Naive B cell (primary cell): ENCODE measurements around the gene KCNIP3. TPM values are rescaled to one million over a fixed set of nuclear protein-coding genes. Genes with fewer than 3 reads are reported as not detected.
"Not testable (repeated sequence)": the region's sequence is repeated elsewhere in the genome, so short reads cannot be mapped to it uniquely, and the experiment has no call there.

Experiments used
- ATAC-seq, 2 donors: fragments of 150-1000 bp; cut with Tn5 transposase; 2 replicates each; pipeline ENCODE4 v1.10.0; 2021; ENCODE audit warnings: low read depth in 2 of 2, mild to moderate bottlenecking in 2 of 2, moderate library complexity in 2 of 2
- DNase-seq: peaks from one replicate; pipeline ENCODE4 v3.0.0; 2022
- H3K27ac Mint-ChIP-seq, 6 donors: one replicate each; pipeline ENCODE4 v1.8.0; 2020 to 2022; ENCODE audit warnings: mild to moderate bottlenecking in 6 of 6, mixed read lengths in 6 of 6, moderate library complexity in 5 of 6, inconsistent platforms in 2 of 6
- H3K27me3 Mint-ChIP-seq, 3 donors: one replicate each; pipeline ENCODE4 v1.8.0; 2021 to 2022; ENCODE audit warnings: mixed read lengths in 3 of 3, mild to moderate bottlenecking in 1 of 3
- H3K36me3 Mint-ChIP-seq, 2 donors: one replicate each; pipeline ENCODE4 v1.8.0; 2020 to 2022; ENCODE audit warnings: mixed read lengths in 2 of 2, inconsistent platforms in 1 of 2, mild to moderate bottlenecking in 1 of 2
- H3K4me1 Mint-ChIP-seq, 3 donors: one replicate each; pipeline ENCODE4 v1.8.0; 2020 to 2022; ENCODE audit warnings: mixed read lengths in 3 of 3, inconsistent platforms in 1 of 3, mild to moderate bottlenecking in 1 of 3, moderate library complexity in 1 of 3
- H3K4me3 Mint-ChIP-seq, 8 donors: one replicate each; pipeline ENCODE4 v1.8.0; 2020 to 2022; ENCODE audit warnings: mild to moderate bottlenecking in 8 of 8, mixed read lengths in 8 of 8, moderate library complexity in 8 of 8, inconsistent platforms in 2 of 8
- H3K9me3 Mint-ChIP-seq, 7 donors: one replicate each; pipeline ENCODE4 v1.8.0; 2020 to 2022; ENCODE audit warnings: mixed read lengths in 7 of 7, mild to moderate bottlenecking in 5 of 7, inconsistent platforms in 2 of 7, moderate library complexity in 1 of 7
- polyA plus RNA-seq, 6 donors: library from polyadenylated mRNA; unstranded; fragments of 300-500 nt; fragmentation: Illumina TruSeq; gene quantifications; one replicate each; pipeline ENCODE4 v1.2.3, GENCODE V29; 2021; ENCODE audit warnings: low read depth in 6 of 6

KCNIP3 gene
- polyA plus RNA-seq, 6 donors from 2014 or later: not detected

GRCh38 chr2:95375532-95376150, 78.5 kb downstream of the KCNIP3 start:
- ATAC-seq: no peak
- H3K9me3 Mint-ChIP-seq: peaks cover 2 to 11% (median 6%) of the 10 kb centered on the region in 7 donors
- no peak for DNase-seq
- H3K36me3 Mint-ChIP-seq: no peaks in the 10 kb centered on the region
- peaks cover 8 to 32% (median 17%) of the 10 kb centered on the region in 3 donors for H3K27me3 Mint-ChIP-seq
- no peak overlapping the region for H3K4me3 Mint-ChIP-seq
- H3K27ac Mint-ChIP-seq: no peak overlapping the region
- H3K4me1 Mint-ChIP-seq: peaks cover 0 to 4% (median 0%) of the 10 kb centered on the region in 3 donors

DNA sequence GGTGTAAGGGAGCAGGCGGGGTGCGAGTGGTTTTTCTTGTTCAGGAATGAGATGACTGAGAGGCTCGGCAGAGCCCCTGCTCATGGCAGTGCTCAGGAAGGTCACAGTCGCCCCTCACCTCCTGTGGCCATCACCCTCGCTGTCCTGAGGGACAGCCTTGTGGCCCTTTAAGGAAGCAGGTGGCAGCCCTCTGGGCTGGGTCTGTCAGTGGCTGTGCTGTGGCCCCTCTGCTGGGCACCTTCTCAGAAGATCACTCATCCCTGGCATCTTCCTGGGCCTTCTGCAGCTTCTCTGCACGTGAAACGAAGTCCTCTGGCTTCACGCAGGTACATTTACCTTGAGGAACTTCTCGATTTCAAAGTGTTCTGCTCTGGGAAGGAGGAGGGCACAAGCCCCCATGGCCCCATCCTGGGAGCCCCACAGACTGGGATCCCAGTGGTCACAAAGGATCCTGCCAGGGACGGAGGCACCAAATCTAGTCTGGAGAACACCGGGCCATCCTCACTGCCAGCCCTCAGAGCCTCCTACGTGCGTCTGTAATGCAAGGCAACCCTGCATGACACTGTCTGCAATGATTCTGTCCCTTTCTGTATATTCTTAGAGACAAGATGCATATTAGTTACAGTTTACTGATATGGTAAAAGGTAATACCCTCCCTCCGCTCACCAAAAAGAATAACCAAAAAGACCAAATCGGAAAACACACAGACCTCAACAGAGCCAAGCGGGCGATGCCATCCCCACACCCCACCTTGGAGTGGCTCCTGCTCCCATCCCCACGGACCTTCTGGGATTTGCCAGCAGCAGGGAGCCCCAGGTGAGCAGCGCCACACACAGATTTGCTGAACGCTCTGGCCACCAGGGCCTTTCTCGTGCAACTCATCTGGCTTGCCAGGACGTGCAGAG, 79.4 kb downstream of the KCNIP3 start:
- peaks cover 8 to 33% (median 23%) of the 10 kb centered on the region in 3 donors for H3K27me3 Mint-ChIP-seq
- H3K9me3 Mint-ChIP-seq: peaks cover 0 to 6% (median 2%) of the 10 kb centered on the region in 7 donors
- H3K27ac Mint-ChIP-seq: no peak overlapping the region
- no peak for ATAC-seq
- H3K4me3 Mint-ChIP-seq: no peak overlapping the region
- no peak for DNase-seq
- H3K4me1 Mint-ChIP-seq: peaks cover 0 to 4% (median 0%) of the 10 kb centered on the region in 3 donors
- no peaks in the 10 kb centered on the region for H3K36me3 Mint-ChIP-seq

DNA sequence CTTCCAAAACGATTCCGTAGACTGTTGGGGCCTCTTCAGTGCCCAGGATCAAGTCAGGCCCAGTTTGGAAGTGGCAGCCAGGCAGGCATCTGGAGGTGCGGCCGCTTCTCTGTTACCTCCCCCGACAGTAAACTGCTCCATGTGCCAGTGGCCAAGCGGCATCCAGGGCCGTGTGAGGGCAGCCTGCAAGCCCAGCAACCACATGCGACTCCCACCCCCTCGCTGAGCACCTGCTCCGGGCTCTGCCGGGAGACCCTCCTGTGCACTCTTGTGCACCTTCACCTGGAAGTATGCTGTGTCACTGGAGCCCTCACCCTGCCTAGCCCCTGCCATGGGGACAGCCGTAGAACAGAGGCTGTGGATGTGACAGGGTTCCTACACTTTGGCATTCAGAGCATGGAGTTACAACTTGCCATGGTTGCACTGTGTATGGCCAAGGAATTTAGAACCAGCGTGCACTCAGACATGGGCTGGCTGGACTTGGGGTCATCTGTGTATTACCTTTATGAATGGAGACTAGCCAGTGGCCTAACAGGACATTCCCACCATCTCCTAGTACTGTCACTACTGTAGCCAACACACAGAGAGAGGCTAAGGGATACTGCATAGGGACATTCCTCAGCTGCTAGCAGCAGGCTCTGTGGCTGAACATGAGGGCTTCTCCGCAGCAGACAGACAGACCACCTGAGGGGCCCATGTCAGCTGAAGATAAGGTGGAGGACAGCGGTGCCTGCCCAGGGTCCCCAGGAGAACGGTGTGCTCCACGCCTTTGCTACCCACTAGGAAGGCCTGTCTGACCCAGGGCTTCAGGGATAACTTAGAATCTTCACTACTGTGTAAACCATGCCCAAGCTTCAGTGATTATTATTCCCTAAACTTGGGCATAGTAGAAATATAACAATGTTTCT, 80.3 kb downstream of the KCNIP3 start:
- no peak for ATAC-seq

DNA sequence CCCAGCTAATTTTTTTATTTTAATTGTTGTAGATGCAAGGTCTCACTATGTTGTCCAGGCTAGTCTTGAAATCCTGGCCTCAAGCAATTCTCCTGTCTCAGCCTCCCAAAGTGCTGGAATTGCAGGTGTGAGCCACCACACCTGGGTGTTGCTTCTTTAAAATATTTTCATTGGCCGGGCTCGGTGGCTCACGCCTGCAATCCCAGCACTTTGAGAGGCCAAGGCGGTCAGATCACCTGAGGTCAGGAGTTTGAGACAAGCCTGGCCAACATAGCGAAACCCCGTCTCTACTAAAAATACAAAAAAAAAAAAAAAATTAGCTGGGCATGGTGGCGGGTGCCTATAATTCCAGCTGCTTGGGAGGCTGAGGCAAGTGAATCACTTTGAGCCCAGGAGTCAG, 81.1 kb downstream of the KCNIP3 start:
- not testable (repeated sequence) for H3K27ac Mint-ChIP-seq, H3K9me3 Mint-ChIP-seq, H3K4me1 Mint-ChIP-seq, DNase-seq, H3K36me3 Mint-ChIP-seq, ATAC-seq, H3K4me3 Mint-ChIP-seq
- peaks cover 8 to 27% (median 19%) of the 10 kb centered on the region in 3 donors for H3K27me3 Mint-ChIP-seq

More for the DNA sequence above, 80.3 kb downstream of the KCNIP3 start:
- Mint-ChIP-seq H3K27me3 (peaks cover 8 to 31% (median 22%) of the 10 kb centered on the region in 3 donors), H3K27ac (no peak overlapping the region), H3K4me3 (peak overlapping the region in 1 of 8 donors; percentile 15), H3K36me3 (no peaks in the 10 kb centered on the region), H3K4me1 (peaks cover 0 to 4% (median 0%) of the 10 kb centered on the region in 3 donors), H3K9me3 (peaks cover 0 to 3% (median 0%) of the 10 kb centered on the region in 7 donors)
- no peak for DNase-seq

DNA sequence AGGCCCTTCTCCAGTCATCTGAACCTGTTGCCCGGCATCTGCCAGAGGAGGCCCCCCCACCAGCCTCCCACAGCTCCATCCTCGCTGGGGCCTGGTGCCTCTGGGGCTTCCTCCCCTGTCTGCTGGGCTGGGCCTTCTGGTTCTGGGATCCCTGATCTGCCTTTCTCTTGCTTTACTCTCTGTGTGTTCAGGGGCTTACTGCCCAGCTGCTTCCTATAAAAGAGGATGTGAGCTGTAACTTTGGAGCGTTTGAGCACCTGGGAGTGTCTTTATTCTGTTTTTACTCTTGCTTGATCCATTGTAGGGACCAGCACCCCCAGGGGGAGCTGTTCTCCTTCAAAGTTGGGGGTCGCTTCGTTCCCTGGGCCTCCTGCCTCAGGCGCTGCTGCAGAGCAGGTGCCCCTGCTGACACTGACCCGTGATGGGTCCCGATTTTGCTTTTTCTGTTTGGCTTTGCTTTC, 82.3 kb downstream of the KCNIP3 start:
- no peaks in the 10 kb centered on the region for H3K36me3 Mint-ChIP-seq
- DNase-seq (no peak), ATAC-seq (no peak)
- H3K27ac Mint-ChIP-seq: no peak overlapping the region
- H3K9me3 Mint-ChIP-seq: no peaks in the 10 kb centered on the region
- peaks cover 0 to 4% (median 0%) of the 10 kb centered on the region in 3 donors for H3K4me1 Mint-ChIP-seq
- H3K27me3 Mint-ChIP-seq: peaks cover 8 to 27% (median 26%) of the 10 kb centered on the region in 3 donors
- H3K4me3 Mint-ChIP-seq: no peak overlapping the region

DNA sequence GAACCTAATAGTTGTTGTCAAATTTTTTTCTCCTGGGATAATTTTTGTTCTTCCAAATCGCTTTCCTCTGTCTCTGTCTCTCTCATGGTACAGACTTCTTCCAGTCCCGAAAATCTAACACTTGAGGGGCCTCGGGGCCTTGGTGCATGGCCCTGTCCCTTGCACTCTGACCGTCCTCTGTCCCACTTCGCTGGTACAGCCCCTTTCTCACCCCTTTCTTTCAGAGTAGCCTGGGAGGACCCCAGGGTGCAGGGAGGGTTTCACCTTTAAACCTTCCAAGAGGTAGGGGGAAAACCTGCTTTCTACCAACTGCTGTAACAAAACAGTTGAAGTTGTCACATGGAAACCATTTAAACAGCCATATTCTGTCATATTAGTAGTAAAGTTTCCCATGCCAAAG, 83.1 kb downstream of the KCNIP3 start:
- no peaks in the 10 kb centered on the region for H3K36me3 Mint-ChIP-seq
- no peak overlapping the region for H3K4me3 Mint-ChIP-seq
- ATAC-seq: no peak
- DNase-seq: no peak
- peaks cover 8 to 34% (median 22%) of the 10 kb centered on the region in 3 donors for H3K27me3 Mint-ChIP-seq
- no peaks in the 10 kb centered on the region for H3K9me3 Mint-ChIP-seq
- H3K27ac Mint-ChIP-seq: peak overlapping the region in 1 of 6 donors; percentile 43
- peaks cover 0 to 4% (median 0%) of the 10 kb centered on the region in 3 donors for H3K4me1 Mint-ChIP-seq

- ATAC-seq (no peak), DNase-seq (no peak)
- no peaks in the 10 kb centered on the region for H3K9me3 Mint-ChIP-seq
- no peaks in the 10 kb centered on the region for H3K36me3 Mint-ChIP-seq
- no peak overlapping the region for H3K27ac Mint-ChIP-seq
- peaks cover 0 to 4% (median 0%) of the 10 kb centered on the region in 3 donors for H3K4me1 Mint-ChIP-seq
- H3K27me3 Mint-ChIP-seq: peaks cover 8 to 34% (median 20%) of the 10 kb centered on the region in 3 donors
- H3K4me3 Mint-ChIP-seq: no peak overlapping the region
Measured at GRCh38 chr2:95380731-95381130, 83.6 kb downstream of the KCNIP3 start.

DNA sequence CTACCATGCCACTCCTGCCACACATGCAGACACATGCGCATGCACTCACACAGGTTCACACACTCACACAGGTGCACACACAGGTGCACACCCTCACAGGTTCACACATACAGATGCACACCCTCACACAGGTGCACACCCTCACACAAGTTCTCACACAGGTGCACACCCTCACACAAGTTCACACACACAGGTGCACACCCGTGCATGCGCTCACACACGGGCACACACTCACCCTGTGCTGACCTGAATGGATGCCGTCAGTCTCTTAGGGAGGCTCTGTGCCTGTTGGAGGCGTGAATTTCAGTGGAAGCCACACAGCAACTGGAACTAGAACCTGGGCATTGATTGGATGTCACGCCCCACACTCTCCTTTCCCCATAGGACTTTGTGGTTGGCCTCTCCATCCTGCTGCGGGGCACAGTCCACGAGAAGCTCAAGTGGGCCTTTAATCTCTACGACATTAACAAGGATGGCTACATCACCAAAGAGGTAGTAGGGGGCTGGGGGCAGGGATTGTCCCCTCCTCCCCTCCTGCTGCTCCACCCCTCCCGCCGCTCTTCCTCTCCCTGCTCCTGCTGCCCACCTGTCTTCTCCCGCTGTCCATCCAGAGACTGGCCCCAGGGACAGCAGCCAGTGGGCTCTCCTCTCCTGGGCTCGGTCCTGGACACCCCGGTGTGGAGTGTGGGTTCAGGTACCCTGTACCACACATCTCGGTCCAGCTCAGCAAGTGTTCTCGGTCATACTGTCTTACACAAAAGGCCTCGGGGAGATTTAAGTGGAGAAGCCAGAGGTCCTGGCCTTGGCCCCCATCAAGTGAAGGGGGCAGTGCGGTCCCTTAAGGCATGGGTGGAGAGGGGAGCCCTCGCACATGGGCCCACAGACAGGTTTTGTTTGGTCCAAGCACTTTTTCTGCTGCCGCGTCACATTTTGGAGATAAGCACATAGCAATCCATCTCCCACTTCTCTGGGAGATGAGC, 84.4 kb downstream of the KCNIP3 start:
- Mint-ChIP-seq H3K4me1 (peaks cover 0 to 4% (median 0%) of the 10 kb centered on the region in 3 donors), H3K9me3 (no peaks in the 10 kb centered on the region), H3K36me3 (no peaks in the 10 kb centered on the region), H3K27ac (peak overlapping the region in 1 of 6 donors; percentile 80), H3K27me3 (peaks cover 10 to 33% (median 20%) of the 10 kb centered on the region in 3 donors), H3K4me3 (no peak overlapping the region)
- DNase-seq (no peak), ATAC-seq (no peak)

DNA sequence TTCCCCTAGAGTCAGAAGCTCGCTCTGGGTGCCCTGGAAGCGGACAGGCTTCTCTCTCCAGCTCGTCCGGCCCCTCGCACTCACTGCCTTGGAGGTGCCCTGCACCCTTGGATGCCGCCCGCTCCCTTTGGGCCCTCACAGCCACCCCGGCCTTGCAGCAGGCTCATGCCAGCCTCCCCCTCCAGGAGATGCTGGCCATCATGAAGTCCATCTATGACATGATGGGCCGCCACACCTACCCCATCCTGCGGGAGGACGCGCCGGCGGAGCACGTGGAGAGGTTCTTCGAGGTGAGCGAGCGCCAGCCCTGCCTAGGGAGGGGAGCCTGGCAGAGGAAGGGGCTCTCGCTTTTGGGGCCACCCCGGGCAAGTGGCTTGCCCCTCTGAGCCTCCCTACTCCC, 85.0 kb downstream of the KCNIP3 start:
- H3K27me3 Mint-ChIP-seq: peaks cover 8 to 26% (median 22%) of the 10 kb centered on the region in 3 donors
- no peaks in the 10 kb centered on the region for H3K36me3 Mint-ChIP-seq
- DNase-seq: no peak
- no peaks in the 10 kb centered on the region for H3K9me3 Mint-ChIP-seq
- no peak overlapping the region for H3K27ac Mint-ChIP-seq
- H3K4me3 Mint-ChIP-seq: no peak overlapping the region
- peaks cover 0 to 4% (median 0%) of the 10 kb centered on the region in 3 donors for H3K4me1 Mint-ChIP-seq
- ATAC-seq: no peak

DNA sequence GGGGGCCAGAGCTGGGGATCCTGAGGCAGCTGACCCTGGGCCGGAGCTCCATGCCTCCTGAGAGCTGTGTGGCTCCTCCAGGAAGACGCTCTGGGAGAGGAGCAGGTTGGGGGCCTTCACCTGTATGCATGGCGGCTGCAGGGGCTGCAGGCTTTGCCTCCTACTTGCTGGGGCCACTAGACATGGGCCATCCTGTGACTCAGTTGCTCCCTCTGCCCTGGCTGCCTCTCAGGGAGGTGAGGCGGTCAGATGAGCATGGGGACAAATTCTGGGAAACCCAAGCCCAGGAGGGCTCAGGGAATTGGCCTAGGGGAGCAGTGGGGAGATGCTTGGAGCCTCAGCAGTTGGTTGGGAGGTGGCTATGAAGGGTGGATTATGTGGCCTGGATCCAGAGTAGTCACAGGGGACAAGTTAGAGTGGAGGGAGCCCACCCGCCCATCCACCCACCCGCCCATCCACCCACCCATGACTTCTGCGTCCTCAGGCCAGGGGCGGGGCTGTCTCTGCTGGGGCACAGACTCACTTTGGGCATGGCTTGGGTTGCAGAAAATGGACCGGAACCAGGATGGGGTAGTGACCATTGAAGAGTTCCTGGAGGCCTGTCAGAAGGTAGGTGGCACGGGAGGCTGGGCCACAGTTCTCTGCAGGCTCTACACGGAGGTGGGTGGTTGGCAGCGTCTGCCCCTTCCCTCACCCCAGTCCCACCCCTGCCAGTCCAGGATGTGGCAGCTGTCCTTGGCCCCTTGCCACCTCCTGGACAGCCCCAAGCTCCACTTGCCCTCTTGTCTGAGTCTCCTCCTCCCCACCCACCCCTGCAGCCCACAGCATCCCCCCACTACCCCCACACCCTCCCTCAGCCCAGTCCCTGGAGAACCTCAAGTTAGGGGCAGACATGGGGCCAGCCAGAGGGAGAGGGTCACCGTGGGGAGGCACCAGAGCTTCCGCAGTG, 85.8 kb downstream of the KCNIP3 start:
- ATAC-seq (no peak), DNase-seq (no peak)
- H3K4me3 Mint-ChIP-seq: no peak overlapping the region
- H3K9me3 Mint-ChIP-seq: no peaks in the 10 kb centered on the region
- H3K36me3 Mint-ChIP-seq: no peaks in the 10 kb centered on the region
- H3K27ac Mint-ChIP-seq: no peak overlapping the region
- H3K27me3 Mint-ChIP-seq: peaks cover 8 to 33% (median 26%) of the 10 kb centered on the region in 3 donors
- H3K4me1 Mint-ChIP-seq: peaks cover 0 to 4% (median 0%) of the 10 kb centered on the region in 3 donors

DNA sequence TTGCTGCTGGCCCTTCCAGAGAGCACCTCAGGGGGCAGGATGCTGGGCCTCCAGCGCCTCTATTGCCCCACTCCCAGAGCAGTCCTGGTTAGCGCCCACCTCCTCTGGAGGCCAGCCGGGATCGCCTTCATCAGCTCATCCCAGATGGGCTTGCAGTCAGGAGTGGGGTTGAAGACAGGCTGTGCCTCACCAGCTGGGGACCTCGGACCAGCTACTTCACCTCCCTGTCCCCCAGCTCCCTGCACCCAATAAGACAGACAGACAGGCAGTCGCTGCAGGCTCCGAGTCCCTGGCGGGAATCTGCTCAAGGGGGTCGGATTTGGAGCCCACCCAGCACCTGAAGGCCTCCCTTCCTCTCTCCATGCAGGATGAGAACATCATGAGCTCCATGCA, 86.5 kb downstream of the KCNIP3 start:
- DNase-seq (no peak), ATAC-seq (no peak)
- Mint-ChIP-seq H3K27ac (no peak overlapping the region), H3K9me3 (no peaks in the 10 kb centered on the region), H3K4me1 (peaks cover 0 to 4% (median 0%) of the 10 kb centered on the region in 3 donors), H3K27me3 (peaks cover 8 to 40% (median 31%) of the 10 kb centered on the region in 3 donors), H3K36me3 (no peaks in the 10 kb centered on the region), H3K4me3 (no peak overlapping the region)
